ENCODE results near the gene HAUS7.

DNA sequence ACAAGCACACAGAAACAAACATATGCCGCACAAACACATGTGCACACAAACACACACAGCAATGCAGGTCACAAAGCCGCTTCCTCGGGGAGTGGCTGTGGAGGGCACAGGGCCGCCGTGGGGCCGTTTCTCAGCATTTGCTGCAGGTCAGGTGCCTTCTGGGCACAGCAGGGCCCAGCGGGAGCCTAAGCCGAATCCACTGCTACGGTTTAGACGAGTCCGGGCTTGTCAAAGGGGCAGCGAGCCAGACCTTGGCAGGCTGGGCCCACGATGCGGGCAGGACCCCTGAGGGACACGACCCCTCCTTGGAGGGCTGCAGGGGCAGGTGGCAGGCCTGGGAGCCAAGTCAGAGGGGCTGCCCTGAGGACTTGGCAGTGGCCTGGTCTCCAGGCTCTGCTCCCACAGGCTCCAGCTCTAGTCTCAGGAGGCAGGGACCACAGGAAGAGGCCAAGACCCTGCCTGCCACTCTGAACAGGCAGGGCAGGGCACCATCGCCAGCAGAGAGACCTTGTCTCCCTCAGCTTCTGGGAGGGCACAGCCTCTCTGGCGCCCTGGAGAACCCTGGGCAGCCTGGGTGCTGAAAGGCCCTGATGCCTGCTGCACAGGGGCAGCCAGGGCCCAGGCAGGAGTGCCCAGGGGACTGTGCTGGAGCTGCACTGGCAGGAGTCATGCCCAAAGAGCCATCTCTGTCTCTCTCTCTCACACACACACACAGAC lies 41.6 kb upstream of the HAUS7 start:
- TF ChIP-seq, protein P1, sequence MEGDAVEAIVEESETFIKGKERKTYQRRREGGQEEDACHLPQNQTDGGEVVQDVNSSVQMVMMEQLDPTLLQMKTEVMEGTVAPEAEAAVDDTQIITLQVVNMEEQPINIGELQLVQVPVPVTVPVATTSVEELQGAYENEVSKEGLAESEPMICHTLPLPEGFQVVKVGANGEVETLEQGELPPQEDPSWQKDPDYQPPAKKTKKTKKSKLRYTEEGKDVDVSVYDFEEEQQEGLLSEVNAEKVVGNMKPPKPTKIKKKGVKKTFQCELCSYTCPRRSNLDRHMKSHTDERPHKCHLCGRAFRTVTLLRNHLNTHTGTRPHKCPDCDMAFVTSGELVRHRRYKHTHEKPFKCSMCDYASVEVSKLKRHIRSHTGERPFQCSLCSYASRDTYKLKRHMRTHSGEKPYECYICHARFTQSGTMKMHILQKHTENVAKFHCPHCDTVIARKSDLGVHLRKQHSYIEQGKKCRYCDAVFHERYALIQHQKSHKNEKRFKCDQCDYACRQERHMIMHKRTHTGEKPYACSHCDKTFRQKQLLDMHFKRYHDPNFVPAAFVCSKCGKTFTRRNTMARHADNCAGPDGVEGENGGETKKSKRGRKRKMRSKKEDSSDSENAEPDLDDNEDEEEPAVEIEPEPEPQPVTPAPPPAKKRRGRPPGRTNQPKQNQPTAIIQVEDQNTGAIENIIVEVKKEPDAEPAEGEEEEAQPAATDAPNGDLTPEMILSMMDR (IDR thresholded peaks at IDR 0.05) = no peak
- TF ChIP-seq ELF4 (CRISPR knock-in tag; IDR thresholded peaks at IDR 0.05; ENCODE audit: low read depth) (no peak), NR3C1 (CRISPR knock-in tag; conservative IDR thresholded peaks at IDR 0.05; ENCODE audit: low read depth) (no peak)

All from WTC11 (cell line).